Frontal cortex (tissue), 4 donors: ENCODE measurements around the gene C5orf22. TPM values are rescaled to one million over a fixed set of nuclear protein-coding genes. Genes with fewer than 3 reads are reported as not detected.
"Not testable (repeated sequence)": the region's sequence is repeated elsewhere in the genome, so short reads cannot be mapped to it uniquely, and the experiment has no call there.

Source experiments
- DNase-seq, 2 donors: peaks; one replicate each; pipeline ENCODE4 v3.0.0; 2012; ENCODE audit warnings: low spot score in 2 of 2
- FAIRE-seq: peaks from 2 replicates; lab custom pipeline; 2012; peaks lifted over from hg19 to GRCh38; lab: Jason Lieb, UNC
- small RNA-seq: library from RNA; depleted of rRNA; stranded (forward); fragments of <200 nt; gene quantifications from one replicate; pipeline ENCODE3, GENCODE V24; 2014
- total RNA-seq: library from RNA; depleted of rRNA; stranded (reverse); fragments of >200 nt; gene quantifications from one replicate; pipeline ENCODE4 v1.2.3, GENCODE V29; 2014
- donor health status: control.
- donor health status: control.
- donor health status: control.

C5orf22 gene
- total RNA-seq, 1 donor from 2014 or later: 23.2 TPM

GRCh38 chr5:31598640-31599611 lies 66.8 kb downstream of the C5orf22 start:
- no peak for FAIRE-seq
- no peak for DNase-seq

- FAIRE-seq: not testable (repeated sequence)
These were observed 70.2 kb downstream of the C5orf22 start for GRCh38 chr5:31602305-31602704.

GRCh38 chr5:31604240-31604639 lies 72.1 kb downstream of the C5orf22 start:
- FAIRE-seq (no peak), DNase-seq (no peak)

More at GRCh38 chr5:31602305-31602704, 70.2 kb downstream of the C5orf22 start:
- DNase-seq: not testable (repeated sequence)

- FAIRE-seq (no peak), DNase-seq (no peak)
These were observed 72.5 kb downstream of the C5orf22 start for GRCh38 chr5:31604644-31605043.

Small RNA genes within 50 kb of the gene (small RNA-seq; reads per million reads assigned to genes)
- gene RF00019 (not detected), gene RNU6-363P (not detected)

Other genes with a start within 250 kb of the C5orf22 start
- gene DROSHA, start 208 bp upstream of the C5orf22 start, total RNA-seq: 59.5 TPM
- 14.7 TPM for gene PDZD2, start 106.8 kb downstream of the C5orf22 start, total RNA-seq